Measurements from ENCODE around the gene NRXN3.
A peak's percentile ranks its signal among the peaks of the same experiment; 100 is the strongest.

The NRXN3 gene

GRCh38 chr14:79701371-79701770 lies 1531.2 kb downstream of the NRXN3 start:
- DNase-seq (ENCODE audit: low read depth), result no peak

- DNase-seq (ENCODE audit: low read depth), result no peak
Observed at GRCh38 chr14:79702197-79702596, 1532.0 kb downstream of the NRXN3 start.

- DNase-seq (ENCODE audit: low read depth), result no peak
Observed at GRCh38 chr14:79703209-79703608, 1533.0 kb downstream of the NRXN3 start.

GRCh38 chr14:79704041-79704807 lies 1534.1 kb downstream of the NRXN3 start:
- no peak for DNase-seq (ENCODE audit: low read depth)

- no peak for DNase-seq (ENCODE audit: low read depth)
Observed at GRCh38 chr14:79705126-79705894, 1535.1 kb downstream of the NRXN3 start.

- DNase-seq (ENCODE audit: low read depth), result no peak
Observed at GRCh38 chr14:79706382-79706781, 1536.2 kb downstream of the NRXN3 start.

- peak; percentile 10 for DNase-seq (ENCODE audit: low read depth)
Observed at GRCh38 chr14:79708426-79709388, 1538.5 kb downstream of the NRXN3 start.

GRCh38 chr14:79709573-79709972 lies 1539.4 kb downstream of the NRXN3 start:
- no peak for DNase-seq (ENCODE audit: low read depth)

- DNase-seq (ENCODE audit: low read depth), result no peak
Observed at GRCh38 chr14:79712302-79712950, 1542.3 kb downstream of the NRXN3 start.

GRCh38 chr14:79721399-79722084 lies 1551.4 kb downstream of the NRXN3 start:
- DNase-seq (ENCODE audit: low read depth), result no peak

GRCh38 chr14:79724934-79725717 lies 1555.0 kb downstream of the NRXN3 start:
- no peak for DNase-seq (ENCODE audit: low read depth)

GRCh38 chr14:79727900-79728299 lies 1557.7 kb downstream of the NRXN3 start:
- no peak for DNase-seq (ENCODE audit: low read depth)

- DNase-seq (ENCODE audit: low read depth), result no peak
Observed at GRCh38 chr14:79728331-79728730, 1558.2 kb downstream of the NRXN3 start.

GRCh38 chr14:79729731-79730130 lies 1559.6 kb downstream of the NRXN3 start:
- no peak for DNase-seq (ENCODE audit: low read depth)

GRCh38 chr14:79730196-79730595 lies 1560.0 kb downstream of the NRXN3 start:
- DNase-seq (ENCODE audit: low read depth), result no peak

- DNase-seq (ENCODE audit: low read depth), result no peak
Observed at GRCh38 chr14:79730953-79731352, 1560.8 kb downstream of the NRXN3 start.

- DNase-seq (ENCODE audit: low read depth), result peak; percentile 31
Observed at GRCh38 chr14:79732911-79733655, 1562.9 kb downstream of the NRXN3 start.

- DNase-seq (ENCODE audit: low read depth), result no peak
Observed at GRCh38 chr14:79734151-79734550, 1564.0 kb downstream of the NRXN3 start.

GRCh38 chr14:79734656-79735055 lies 1564.5 kb downstream of the NRXN3 start:
- DNase-seq (ENCODE audit: low read depth), result no peak

GRCh38 chr14:79735121-79735520 lies 1564.9 kb downstream of the NRXN3 start:
- DNase-seq (ENCODE audit: low read depth), result no peak

All from HS-5 (cell line).